A673 (cell line): ENCODE results near the gene EIF3A. TPM values are rescaled to one million over a fixed set of nuclear protein-coding genes. Genes with fewer than 3 reads are reported as not detected.

Experiments used
- BruUV-seq: library from RNA; stranded (reverse); fragments of 400-500 nt; replicated peaks from 2 replicates; lab custom pipeline; 2021; lab: Mats Ljungman, UMichigan
- CTCF ChIA-PET: fragments of 300-600 bp; sonication (Branson Sonifier 250); formaldehyde crosslinking; loops from one replicate; lab custom pipeline; 2022; ENCODE audit warnings: antibody characterized with exemption; lab: Charles Lee
- POLR2A ChIA-PET: fragments of 300-600 bp; sonication (Branson Sonifier 250); formaldehyde crosslinking; loops from one replicate; lab custom pipeline; 2022; ENCODE audit warnings: antibody characterized with exemption; ENCODE audit not compliant: low non-redundant PET; lab: Charles Lee
- DNase-seq: peaks from one replicate; pipeline ENCODE4 v3.0.0-alpha.2; 2015; ENCODE audit warnings: low spot score
- H3K27ac ChIP-seq: fragments of 200-600 bp; sonication (generic); 2 replicates; pipeline ENCODE4 v1.5.1; 2016; ENCODE audit warnings: mixed run types, low read depth, mild to moderate bottlenecking, mixed read lengths, antibody characterized with exemption, low read length; ENCODE audit not compliant: poor library complexity, severe bottlenecking
- H3K27me3 ChIP-seq: fragments of 200-600 bp; sonication (generic); replicated peaks from 2 replicates; pipeline ENCODE4 v1.6.1; 2017; ENCODE audit warnings: mixed run types, low read depth, mild to moderate bottlenecking, mixed read lengths, antibody characterized with exemption, low read length; ENCODE audit not compliant: insufficient read depth, poor library complexity
- H3K36me3 ChIP-seq: fragments of 200-600 bp; sonication (generic); 2 replicates; pipeline ENCODE4 v1.6.1; 2016; ENCODE audit warnings: mixed run types, mild to moderate bottlenecking, mixed read lengths, antibody characterized with exemption, low read length; ENCODE audit not compliant: insufficient read depth, poor library complexity, severe bottlenecking
- H3K4me1 ChIP-seq: fragments of 200-600 bp; sonication (generic); 2 replicates; pipeline ENCODE4 v1.6.1; 2017; ENCODE audit warnings: mixed run types, mild to moderate bottlenecking, mixed read lengths, antibody characterized with exemption, low read length; ENCODE audit not compliant: insufficient read depth, poor library complexity, severe bottlenecking
- H3K4me3 ChIP-seq: fragments of 200-600 bp; sonication (generic); 2 replicates; pipeline ENCODE4 v1.5.1; 2016; ENCODE audit warnings: low read depth, mixed run types, mild to moderate bottlenecking, mixed read lengths, low read length; ENCODE audit not compliant: poor library complexity, severe bottlenecking
- H3K9me3 ChIP-seq: fragments of 200-600 bp; sonication (generic); 2 replicates; pipeline ENCODE4 v1.6.1; 2016; ENCODE audit warnings: mixed run types, low read depth, mild to moderate bottlenecking, mixed read lengths, antibody characterized with exemption, low read length; ENCODE audit not compliant: poor library complexity, severe bottlenecking
- CTCF ChIP-seq: fragments of 300-800, 200-600 bp; sonication (generic); conservative IDR thresholded peaks from 2 replicates; pipeline ENCODE4 v1.5.1; 2017; ENCODE audit warnings: low read depth, mild to moderate bottlenecking, antibody characterized with exemption, low read length, moderate library complexity, mixed read lengths
- EZH2 ChIP-seq: fragments of 200-600 bp; sonication (generic); IDR thresholded peaks from 2 replicates; pipeline ENCODE4 v1.6.1; 2017; ENCODE audit warnings: borderline replicate concordance, low read depth, mild to moderate bottlenecking, mixed read lengths, antibody characterized with exemption, low read length; ENCODE audit not compliant: poor library complexity, severe bottlenecking
- intact Hi-C: fragments of 100-400 bp; cut with micrococcal nuclease; formaldehyde crosslinking; loops from one replicate; pipeline ENCODE4 v1.10.0; 2022; ENCODE audit not compliant: unreplicated experiment
- total RNA-seq: library from RNA; stranded (reverse); gene quantifications from 2 replicates; pipeline ENCODE4 v1.2.3, GENCODE V29; 2021

EIF3A gene
- total RNA-seq, 1 experiment from 2014 or later, result 181 TPM

DNA sequence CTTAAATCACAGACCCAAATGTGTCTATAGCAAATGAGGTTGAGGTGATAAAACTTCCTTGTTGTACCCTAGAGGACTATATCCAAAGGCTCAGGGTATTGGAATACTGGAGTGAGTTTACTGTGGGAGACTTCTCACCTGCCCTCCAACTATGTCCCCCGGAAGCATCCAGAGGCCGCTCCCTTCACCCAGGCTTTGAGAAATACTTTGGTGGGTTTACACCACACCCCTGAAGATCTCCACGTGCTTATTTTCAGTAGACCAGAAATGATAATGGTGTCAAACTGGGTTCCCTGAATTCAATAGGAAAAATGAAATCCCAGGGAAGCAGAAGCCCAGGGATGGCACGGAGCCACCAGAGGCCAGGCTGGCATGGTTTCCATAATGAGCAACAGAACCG, 82.4 kb downstream of the EIF3A start:
- Histone ChIP-seq H3K9me3 (no peaks in the 10 kb centered on the region), H3K36me3 (no peaks in the 10 kb centered on the region), H3K27ac (no peak overlapping the region), H3K4me1 (no peaks in the 10 kb centered on the region), H3K27me3 (peaks cover 27% of the 10 kb centered on the region), H3K4me3 (no peak overlapping the region)
- BruUV-seq, result no TSS peak
- ChIA-PET POLR2A (no interaction called here), CTCF (no interaction called here)
- TF ChIP-seq EZH2 (no peak), CTCF (no peak)
- no peak for DNase-seq
- intact Hi-C loops, result no loop called here

DNA sequence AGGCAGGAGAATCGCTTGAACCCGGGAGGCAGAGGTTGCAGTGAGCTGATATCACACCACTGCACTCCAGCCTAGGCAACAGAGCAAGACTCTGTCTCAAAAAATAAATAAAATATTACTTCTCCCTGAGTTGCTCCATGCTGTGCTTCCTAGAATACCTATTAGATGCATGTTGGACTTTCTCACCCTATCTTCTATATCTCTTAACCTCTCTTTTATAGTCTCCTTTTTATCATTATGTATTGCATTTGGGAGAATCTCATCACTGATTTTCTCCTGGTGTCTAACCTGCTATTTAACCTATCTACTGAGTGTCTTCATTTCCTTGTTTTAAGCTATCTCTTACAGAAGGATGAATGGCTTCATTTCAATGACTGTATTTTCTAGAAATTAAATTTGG, 83.2 kb downstream of the EIF3A start:
- POLR2A ChIA-PET, result no interaction called here
- H3K27me3 ChIP-seq, result peaks cover 27% of the 10 kb centered on the region
- TF ChIP-seq EZH2 (no peak), CTCF (no peak)
- CTCF ChIA-PET, result no interaction called here
- H3K4me3 ChIP-seq, result no peak overlapping the region
- H3K9me3 ChIP-seq, result no peaks in the 10 kb centered on the region
- no TSS peak for BruUV-seq
- no peaks in the 10 kb centered on the region for H3K36me3 ChIP-seq
- intact Hi-C loops, result no loop called here
- no peaks in the 10 kb centered on the region for H3K4me1 ChIP-seq
- DNase-seq, result no peak
- no peak overlapping the region for H3K27ac ChIP-seq

DNA sequence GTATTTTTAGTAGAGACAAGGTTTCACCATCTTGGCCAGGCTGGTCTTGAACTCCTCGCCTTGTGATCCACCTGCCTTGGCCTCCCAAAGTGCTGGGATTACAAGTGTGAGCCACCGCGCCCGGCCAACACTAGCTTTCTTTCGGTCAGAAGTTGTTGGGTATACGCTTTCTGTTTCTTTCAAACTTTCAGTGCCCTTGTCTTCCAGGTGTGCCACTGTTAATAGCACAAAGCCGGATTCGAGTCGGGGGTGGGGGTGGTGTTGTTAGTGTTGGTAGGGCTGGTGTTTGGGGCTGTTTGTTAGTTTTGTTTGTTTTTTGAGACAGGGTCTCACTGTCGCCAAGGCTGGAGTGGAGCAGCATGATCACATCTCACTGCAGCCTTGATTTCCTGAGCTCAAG, 84.9 kb downstream of the EIF3A start:
- DNase-seq, result no peak
- intact Hi-C loops, result no loop called here
- no peaks in the 10 kb centered on the region for H3K9me3 ChIP-seq
- peaks cover 27% of the 10 kb centered on the region for H3K27me3 ChIP-seq
- H3K27ac ChIP-seq, result no peak overlapping the region
- no peak overlapping the region for H3K4me3 ChIP-seq
- no TSS peak for BruUV-seq
- ChIA-PET CTCF (no interaction called here), POLR2A (no interaction called here)
- H3K4me1 ChIP-seq, result no peaks in the 10 kb centered on the region
- TF ChIP-seq EZH2 (no peak), CTCF (no peak)
- no peaks in the 10 kb centered on the region for H3K36me3 ChIP-seq
